NCI-H510A (cell line): ENCODE results near the gene TUBB6.

Source experiments
- DNase-seq: peaks from one replicate; lab custom pipeline; 2025; lab: John Stamatoyannopoulos, UW

TUBB6 gene

DNA sequence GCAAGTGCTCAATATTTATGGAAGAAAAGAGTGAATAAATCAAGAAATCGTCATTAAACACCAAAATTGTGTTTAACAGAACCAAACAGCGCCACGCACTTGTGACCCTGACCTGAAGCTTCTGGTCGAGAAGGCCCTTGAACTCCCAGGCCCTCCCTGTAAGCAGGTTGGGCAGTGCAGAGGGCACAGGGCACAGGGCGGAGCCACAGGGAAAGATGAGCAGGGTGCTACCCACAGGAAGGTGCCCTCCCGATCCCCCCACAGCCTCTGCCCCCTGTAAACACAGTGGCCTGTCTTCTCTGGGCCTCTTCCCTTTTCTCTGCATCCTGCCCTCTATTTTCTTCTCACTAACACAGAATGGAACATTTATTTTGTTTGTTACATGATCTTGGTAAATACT lies 16.9 kb upstream of the TUBB6 start:
- no peak for DNase-seq

DNA sequence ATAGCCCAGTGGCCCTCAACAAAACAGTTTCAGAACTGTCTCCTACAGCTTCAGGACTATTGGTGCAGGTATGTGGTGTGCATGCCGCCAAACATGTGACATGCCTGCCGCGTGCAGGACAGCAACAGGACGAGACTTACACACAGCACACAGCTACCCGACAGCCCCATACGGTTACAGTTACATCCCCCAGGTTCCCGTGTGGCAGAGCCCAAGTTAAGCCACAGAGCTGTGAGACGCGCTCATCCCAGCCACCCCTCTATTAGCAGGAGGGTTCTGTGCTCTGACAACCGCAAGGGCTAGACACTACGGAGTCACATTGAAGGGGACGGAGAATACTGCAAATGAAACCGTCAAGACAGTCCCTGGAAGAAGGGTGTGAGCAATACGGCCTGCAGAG lies 16.4 kb upstream of the TUBB6 start:
- DNase-seq: no peak

DNA sequence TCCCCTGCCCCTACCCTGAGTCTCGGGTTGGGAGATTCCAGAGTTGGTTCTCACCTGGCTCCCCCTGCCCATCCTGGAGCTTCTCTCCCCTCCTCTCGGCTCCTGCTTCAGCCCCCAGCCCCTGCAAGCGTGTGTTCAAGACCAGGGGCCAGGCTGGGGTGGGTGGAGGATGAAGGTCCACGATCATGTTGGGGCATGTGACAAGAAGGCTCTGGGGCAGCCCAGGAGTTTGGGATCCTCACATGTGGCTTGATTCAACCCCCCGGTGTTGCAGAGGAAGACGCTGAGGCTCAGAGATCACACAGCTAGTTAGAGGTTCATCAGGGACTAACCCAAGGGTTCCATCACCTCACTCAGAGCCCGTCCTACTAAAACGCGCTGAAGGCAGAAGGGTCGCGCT lies 14.2 kb upstream of the TUBB6 start:
- DNase-seq: no peak

DNA sequence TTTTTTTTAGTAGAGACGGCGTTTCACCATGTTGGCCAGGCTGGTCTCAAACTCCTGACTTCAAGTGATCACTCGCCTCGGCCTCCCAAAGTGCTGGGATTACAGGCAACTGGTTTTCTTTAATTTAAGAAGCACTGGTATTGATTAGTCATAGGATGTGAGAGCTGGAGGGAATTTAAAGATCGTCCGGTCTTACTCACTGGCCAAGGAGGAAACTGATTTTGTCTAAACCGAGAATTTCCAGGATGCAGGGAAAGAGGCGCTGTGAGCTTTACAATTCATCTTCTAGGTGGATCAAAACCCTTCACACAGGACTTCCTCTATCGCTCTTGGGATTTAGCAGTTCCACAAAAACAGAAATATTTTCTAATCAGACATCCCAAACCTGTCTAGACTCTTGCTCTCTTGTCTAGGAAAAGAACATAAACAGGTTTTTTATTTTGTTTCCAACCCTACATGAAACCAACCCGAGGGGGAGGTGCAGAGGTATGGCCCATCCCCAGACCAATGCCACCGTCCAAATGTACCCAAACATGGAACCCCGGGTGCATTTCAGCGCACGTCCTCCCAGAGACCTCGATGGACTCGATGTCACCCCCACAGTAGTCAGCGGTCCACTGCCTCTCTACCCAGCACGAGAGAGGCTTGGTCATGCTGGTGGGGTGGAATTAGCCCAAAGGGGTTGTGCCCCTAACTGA lies 12.5 kb upstream of the TUBB6 start:
- no peak for DNase-seq

DNA sequence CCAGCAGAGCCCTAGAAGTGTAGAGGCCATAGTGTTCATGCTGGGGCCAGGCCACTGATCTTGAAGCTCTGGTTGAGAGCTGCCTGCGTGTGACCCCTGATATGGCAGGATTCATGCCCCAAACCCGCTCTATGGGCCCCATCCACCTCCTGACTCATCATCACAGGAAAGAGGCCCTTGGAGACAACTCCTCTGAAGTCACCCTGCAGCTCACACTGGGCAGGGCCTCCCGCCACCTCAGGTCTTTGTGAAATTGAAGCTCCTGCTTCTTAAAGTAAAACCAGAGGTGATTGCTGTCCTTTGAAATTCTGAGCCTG lies 12.0 kb upstream of the TUBB6 start:
- no peak for DNase-seq

DNA sequence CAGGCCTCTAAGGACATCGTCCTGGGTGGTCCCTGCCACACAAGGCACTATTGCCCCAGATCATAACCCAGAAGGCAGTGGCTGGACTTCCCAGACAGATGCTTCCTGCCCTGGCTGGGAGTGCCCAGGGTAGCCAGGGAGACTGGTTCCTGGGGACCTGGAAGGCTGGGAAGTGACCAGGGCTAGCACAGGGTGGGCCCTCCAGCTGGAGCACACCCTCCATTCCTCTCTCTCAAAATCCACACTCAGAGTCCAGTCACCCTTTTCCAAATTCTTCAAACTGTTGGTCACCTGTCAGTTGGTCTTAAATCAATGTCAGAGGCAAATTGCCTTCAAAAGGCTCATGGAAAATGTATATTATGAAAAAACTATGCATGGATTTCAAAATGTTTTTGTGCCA lies 11.6 kb upstream of the TUBB6 start:
- no peak for DNase-seq

DNA sequence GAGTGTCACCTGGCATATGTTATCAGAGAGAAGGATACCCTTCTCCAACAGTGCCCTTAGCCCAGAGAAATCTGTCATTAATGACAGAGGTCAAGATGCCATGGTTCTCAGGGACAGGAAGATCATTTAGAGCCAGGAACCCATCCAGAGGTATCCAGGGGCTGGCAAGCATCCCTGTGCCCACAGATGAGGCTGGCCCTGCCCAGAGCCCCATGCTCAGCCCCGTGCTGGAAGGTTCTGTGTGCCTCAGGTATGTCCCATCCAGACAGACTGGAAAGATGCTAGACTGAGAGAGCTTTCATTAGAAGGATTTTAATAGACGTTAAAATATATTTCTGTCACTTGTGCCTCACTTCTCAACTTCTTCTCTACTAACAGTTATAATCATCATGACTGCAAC lies 8.2 kb upstream of the TUBB6 start:
- no peak for DNase-seq

DNA sequence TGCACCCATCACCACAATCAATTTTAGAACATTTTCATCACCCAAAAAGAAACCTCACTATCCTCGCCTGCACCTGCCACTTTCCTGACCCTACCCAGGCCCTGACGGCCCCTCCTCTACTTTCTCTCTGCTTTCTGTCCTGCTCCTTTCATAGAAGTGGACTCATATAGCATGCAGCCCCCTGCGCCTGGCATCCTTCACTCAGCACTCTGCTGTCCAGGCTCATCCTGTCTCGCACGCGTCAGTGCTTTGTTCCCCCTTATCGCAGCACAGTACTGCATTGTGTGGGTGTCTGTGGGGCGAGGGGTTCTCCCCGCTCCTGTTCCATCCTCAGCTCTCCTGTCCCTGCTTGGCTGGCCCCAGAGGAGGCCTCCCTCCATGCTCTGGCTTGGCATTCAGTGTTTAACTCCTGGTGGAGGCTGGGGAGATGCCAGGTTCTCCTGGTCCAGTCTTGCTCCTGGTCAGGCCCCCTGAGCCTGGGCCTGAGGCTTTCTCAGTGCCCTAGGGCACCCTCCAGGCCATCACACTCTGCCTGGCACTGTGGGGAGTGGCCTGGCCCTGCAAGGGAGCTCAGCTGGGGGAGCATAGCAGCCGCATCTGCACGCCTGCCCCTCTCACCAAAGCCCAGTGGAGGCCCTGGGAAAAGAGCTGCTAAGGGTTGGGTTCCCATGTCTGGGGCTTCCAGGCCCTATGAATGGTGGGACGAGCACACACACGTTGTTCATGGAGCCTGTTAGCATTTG lies 6.6 kb upstream of the TUBB6 start:
- no peak for DNase-seq

DNA sequence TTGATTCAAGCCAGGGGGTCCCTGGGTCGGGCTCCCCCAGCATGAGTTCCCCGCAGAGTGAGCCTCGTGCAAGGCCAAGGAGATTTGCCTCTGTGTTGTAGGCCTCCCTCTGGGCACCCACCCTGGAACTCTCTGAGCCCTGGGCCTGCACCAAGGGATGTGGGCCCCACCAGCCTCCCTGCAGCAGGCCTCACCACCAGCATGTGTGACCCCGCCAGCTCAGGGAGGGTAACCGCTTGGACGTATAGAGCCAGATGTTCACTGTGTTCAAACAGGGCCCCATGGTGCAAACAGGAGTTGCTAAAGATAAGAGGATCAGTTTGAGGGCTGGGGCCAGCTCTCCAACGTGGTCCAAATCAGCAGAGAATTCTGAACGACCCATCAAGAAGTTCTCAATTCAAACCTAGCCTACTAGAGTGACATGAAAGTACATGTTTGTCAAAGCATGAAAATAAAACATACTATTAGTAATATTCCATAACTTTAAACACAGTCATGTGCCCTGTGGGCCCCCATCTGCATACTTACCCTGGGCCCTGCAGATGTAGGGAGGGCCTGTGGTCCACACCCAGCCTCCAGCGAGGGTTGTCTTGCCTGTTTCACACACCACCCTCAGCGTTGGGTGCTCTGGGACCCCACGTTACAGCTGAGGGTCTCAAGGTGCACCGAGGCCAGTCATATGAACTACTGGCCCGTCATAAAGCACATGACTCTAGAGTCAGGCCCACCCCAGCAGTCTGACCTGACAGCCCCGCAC lies 5.5 kb upstream of the TUBB6 start:
- DNase-seq: no peak

DNA sequence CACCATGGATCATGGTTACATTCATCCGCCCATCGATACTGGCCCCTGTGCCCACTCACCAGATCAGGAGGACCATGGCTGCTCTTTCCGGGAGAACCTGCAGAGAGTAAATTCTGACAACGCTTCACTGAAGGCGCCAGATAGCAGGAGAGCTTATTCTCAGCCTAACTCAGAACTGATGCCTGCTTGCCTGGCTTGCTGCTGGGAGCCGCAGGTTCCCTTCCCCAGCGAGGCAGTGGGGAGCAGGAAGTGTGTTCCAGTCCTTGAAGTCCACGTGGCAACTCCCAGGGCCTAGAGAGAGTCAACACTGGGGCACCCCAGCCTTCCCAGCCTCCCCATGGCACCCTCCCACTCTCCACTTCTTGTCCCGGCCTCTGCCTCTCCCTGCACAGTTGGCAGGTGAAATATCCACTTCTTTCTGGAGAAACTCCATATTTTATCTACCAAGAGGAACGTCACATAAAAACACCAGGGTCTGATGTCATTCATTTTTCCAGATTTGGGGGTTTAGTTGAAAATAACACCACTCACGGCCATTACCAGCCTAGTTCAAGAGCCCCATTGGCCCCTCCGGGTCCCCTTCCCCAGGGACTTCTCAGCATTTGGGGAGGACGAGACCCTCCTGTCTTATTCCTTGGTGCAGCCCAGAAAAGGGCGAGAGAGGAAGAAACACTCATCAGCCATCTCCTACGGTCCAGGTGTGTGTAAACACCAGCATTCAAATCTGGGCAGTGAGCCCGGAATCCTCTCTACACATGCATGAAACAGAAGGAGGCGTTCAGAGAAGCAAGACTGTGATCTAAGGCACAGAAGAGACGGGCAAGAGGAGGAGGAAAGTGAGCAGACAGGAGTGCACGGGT lies 3.5 kb upstream of the TUBB6 start:
- no peak for DNase-seq

DNA sequence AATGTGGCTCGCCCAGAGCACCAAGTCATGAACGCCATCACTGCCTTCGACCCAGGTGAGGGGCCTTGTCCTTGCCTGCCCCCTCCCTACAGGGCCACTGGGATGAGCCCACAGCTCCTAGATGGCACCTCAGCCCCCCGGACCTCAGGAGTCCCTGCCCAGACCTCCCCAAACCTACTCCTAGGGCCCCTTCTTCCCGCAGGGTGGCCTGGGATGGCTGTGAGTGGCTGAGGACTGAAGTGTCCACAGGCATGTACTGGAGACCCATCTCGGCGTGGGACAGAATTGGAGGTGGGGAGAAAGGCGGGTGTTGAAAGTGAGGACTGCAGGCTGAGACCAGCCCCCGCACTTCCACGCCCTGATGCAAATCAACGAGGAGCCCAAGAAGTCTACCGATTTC lies 2.8 kb upstream of the TUBB6 start:
- no peak for DNase-seq

DNA sequence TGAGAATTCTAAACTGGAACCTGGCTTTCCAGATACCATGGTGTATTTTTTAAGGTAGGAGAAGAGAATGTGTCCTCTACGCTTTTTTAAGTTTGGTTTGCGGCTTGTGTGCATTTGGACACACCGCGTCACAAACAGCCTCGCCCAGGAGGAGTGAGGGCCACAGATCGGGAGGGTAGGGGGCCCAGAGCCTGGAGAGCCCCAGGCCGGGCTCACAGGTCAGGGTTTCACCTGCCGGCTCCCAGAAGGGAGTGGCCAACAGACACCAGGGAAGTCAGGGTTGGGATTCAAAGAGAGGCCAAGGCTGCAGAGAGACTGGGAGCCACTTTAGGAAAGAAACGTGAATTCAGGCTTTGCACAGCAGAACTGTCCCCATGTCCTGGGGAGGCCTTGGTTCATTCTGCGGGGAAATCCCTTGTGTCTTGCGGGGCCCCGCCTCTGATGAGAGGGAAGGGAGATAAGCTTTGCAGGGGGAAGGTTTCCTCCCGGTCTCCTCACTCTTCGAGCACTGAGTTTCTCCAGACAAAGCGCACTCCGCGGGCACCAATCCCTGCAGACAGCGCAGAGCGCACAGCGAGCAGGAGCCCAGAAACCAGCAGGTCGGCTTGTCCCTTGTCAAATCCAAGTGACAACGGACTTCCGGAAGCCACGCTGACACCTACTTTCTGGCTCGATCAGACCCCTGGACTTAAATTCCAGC lies 2.0 kb upstream of the TUBB6 start:
- no peak for DNase-seq

DNA sequence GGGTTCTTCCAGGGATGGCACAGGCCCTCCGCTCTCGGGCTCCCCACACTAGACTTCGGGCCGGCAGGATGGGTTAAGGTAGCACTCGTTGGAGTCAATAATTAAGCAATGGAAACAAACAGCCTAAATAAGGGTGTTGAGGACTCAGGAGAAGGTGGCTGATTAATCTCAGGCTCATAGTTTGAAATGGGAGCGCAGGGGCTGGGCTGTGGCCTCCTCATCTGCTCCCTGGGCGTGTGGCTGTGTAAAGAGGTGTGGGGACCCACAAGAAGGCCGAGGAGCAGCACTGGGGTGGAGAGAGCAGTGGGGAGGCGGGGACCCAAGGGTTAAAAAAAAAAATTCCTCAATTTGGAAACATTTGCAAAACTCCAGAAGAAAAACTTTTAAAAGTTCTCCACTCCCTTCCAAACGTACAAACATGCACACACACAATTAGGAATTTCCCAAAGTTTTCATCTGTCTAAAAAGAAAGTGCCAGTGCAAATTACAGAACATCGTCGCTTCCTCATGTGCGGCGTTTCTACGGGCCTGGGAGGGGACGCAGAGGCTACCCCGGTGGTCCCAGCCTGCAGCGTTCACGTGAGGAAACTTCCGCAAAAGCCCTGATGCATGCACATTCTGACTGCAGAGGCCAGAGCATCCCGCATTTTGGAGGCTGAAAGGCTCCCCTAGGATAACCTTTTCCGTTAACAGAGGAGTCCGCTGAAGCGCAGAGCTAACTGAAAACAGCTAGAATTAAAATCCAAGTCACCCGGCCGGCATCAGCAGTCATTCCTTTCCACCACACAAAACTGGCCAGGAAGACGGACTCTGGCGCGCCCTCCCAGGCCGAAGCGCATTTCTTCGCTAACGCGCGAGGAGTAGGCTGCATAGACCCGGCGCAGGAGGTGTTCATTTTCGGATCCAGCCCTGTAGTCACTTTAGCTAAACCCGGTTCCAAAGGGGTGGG lies 1.0 kb upstream of the TUBB6 start:
- DNase-seq: no peak

DNA sequence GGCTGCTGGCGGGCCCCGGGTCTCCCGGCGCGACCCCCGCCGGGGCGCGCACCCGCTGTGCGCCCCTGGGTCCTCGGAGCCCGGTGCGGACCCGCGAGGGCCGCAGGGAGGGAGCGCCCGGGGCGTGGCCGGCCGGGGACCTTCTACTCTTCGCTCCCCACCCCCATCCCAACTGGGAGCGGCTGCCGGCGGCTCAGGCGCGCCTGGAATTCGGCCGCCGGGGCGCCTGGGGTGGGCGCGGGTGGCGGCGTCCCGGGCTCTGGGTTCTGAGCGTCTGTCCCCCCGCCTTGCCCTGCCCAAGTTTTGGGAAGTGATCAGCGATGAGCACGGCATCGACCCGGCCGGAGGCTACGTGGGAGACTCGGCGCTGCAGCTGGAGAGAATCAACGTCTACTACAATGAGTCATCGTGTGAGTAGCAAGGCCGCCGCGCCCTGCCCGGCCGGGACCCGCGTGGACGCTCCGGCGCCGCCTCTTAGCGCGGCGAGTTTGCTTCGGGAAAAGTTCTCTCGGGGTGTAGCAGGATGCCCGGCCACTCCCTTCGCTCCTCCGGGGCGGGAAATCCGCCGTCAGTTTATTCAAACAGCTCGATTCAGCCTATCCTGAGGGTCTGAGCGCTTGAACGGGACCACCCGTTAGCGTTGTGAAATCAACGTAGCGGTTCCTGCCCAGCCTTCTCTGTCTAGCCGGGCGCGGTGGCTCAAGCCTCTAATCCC lies 502 bp downstream of the TUBB6 start:
- no peak for DNase-seq

DNA sequence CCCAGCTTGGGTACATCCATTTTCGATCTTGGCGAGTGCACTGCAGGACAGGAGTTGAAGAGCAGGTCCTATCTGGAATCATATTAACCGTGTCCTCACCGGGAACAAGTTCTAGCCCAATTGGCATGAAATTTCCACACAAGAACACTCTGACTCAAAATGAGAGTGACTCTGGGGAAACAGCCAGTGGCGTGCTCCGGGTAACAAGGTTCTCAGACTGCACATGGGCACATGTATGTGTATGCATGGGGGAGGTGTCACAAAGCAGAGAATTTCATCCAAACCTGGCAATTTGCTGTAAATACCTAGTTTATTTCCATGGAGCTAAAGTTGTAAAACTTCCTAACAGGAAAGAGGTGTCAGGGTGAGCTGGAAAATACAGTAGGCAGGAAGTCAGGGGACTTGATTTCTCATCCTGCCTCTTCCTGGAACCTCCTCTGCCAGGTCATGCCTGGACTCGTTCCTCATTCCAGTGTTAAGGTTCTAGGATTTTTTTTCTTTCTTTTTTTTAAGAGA lies 1.7 kb downstream of the TUBB6 start:
- DNase-seq: no peak

DNA sequence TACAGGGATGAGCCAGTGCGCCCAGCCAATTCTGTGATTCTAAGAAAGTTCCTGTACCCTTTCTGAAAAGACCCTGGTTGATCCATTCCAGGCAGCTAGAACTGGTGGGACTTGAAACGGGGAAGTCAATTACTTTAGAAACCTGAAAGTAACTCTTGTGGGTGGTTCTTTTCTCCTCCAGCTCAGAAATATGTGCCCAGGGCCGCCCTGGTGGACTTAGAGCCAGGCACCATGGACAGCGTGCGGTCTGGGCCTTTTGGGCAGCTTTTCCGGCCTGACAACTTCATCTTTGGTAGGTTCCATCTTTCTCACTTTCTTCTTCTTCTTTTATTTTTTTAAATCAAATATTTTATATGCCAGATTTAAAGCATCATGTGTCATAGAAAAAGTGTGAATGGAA lies 2.7 kb downstream of the TUBB6 start:
- DNase-seq: no peak

DNA sequence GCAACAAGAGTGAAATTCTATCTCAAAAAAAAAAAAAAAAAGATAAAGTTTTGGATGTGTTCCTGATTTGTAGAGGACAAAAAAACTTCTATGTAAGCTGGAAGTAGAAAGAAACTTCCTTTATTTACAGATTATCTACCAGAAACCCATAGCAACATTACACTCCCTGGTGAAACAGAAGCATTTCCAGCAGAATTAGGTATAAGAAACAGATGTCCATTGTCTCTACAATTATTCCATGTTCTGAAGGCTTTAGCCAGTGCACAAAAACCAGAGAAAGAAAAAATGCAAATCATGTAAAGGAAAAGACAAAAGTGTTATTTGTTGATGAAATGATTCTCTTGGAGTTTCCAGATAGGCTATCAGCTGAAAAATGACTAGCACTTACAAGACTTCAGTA lies 4.9 kb downstream of the TUBB6 start:
- DNase-seq: no peak

DNA sequence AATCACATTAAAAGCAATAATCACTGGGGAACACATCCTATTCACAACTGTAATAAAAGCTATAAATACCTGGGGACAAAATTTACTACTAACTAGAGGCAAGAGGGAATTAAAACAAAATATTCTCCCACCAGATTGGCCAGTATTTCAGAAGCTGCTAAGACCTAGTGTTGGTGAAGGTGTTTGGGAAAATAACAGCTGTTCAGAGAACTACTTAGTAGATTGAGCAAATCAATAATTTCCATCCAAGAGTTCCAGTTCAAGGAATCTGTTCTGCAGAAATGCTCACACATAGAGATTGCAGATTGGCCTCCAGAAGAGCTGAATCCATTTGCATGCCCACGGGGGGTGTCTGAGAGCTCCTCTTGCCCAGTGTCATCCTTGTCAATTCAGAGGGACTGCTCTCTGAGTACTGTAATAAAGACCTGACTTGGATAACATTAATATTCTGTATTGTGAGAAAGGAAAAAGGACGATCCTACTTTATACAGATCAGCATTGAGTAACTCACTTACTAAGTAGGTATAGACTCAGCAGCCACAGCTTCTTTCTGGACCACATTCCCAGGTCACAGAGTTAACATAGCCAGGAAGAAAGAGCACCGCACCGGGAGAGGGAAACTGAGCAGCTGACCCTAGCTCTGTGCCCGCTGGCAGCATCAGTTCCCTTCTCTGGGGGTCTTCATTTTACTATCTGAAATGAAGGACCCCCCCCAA lies 5.6 kb downstream of the TUBB6 start:
- no peak for DNase-seq
